ENCODE results near the gene POLD2. TPM values are rescaled to one million over a fixed set of nuclear protein-coding genes. Genes with fewer than 3 reads are reported as not detected.

Gene POLD2
- total and polyA plus RNA-seq, 2 donors (not counting 1 experiment from before 2014, with no cell fraction given), result 69.8 to 76.5 TPM

DNA sequence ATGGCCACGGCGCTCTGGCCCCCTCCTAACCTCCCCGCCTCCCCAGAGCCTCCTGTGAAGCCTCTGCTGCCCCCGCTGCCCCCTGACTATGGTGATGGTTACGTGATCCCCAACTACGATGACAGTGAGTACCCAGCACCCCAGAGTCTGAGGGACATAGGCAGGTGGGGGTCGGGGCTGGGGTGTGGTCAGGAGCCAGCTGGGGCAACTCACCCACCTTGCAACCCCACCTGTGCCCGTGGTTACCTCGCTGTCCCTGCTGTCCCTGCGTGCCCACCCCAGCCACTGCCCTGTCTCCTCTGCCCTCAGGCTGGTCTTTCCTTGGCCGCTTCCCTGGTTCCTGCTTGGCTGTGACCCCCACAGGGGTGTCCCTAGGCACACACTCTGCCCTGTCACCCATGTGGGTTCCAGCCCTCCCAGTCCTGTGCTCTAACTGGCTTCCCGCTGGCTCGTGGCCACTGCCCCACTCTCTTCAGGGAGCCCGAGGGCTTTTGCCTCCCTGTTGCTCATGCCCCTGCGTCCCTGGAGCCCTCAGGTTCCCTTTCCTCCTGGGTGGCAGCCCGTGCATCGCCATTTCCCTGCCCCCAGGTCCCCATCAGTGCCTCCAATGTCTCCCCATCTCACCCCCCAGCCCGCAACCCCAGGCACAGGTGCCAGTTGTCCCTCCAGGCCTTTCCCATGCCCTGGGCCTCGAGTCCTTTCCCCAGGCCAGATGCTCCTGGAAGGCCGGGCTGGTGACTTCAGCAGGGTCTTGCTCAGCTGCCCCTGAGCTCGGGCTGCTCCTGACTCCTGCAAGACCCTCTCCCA, 15.2 kb downstream of the POLD2 start:
- H3K79me2 ChIP-seq (ENCODE audit: control insufficient read depth, insufficient read depth, low read length), result no peaks in the 10 kb centered on the region
- no peak overlapping the region for H3K9ac ChIP-seq (ENCODE audit: insufficient read depth, low read length)
- peaks cover 11% of the 10 kb centered on the region for H3K4me1 ChIP-seq (ENCODE audit: control insufficient read depth, extremely low read depth, insufficient read depth, low read length)
- no peak for TF ChIP-seq EZH2 (IDR thresholded peaks at IDR 0.05; ENCODE audit: low read length, missing control alignments)
- TF ChIP-seq, protein P1, sequence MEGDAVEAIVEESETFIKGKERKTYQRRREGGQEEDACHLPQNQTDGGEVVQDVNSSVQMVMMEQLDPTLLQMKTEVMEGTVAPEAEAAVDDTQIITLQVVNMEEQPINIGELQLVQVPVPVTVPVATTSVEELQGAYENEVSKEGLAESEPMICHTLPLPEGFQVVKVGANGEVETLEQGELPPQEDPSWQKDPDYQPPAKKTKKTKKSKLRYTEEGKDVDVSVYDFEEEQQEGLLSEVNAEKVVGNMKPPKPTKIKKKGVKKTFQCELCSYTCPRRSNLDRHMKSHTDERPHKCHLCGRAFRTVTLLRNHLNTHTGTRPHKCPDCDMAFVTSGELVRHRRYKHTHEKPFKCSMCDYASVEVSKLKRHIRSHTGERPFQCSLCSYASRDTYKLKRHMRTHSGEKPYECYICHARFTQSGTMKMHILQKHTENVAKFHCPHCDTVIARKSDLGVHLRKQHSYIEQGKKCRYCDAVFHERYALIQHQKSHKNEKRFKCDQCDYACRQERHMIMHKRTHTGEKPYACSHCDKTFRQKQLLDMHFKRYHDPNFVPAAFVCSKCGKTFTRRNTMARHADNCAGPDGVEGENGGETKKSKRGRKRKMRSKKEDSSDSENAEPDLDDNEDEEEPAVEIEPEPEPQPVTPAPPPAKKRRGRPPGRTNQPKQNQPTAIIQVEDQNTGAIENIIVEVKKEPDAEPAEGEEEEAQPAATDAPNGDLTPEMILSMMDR (conservative IDR thresholded peaks at IDR 0.05 in 1 of 2, IDR thresholded peaks at IDR 0.05 in 1 of 2; ENCODE audit: low read depth in 1 of 2, low read length in 2 of 2), result no peak
- no peaks in the 10 kb centered on the region for H3K27me3 ChIP-seq (ENCODE audit: control insufficient read depth, insufficient read depth, low read length)
- no peaks in the 10 kb centered on the region for H3K9me3 ChIP-seq (ENCODE audit: control insufficient read depth, insufficient read depth, low read depth, low read length)
- H4K20me1 ChIP-seq (ENCODE audit: control insufficient read depth, extremely low read depth, insufficient read depth, low read length), result no peaks in the 10 kb centered on the region
- H3K27ac ChIP-seq (ENCODE audit: insufficient read depth, low read length), result no peak overlapping the region
- H2AFZ ChIP-seq (ENCODE audit: low read length), result no peak overlapping the region
- H3K4me3 ChIP-seq (replicated peaks in 1 of 4; ENCODE audit: control extremely low read depth in 1 of 4, insufficient read depth in 1 of 4, low read depth in 3 of 4, low read length in 4 of 4), result no peak overlapping the region
- no peak for DNase-seq (ENCODE audit: low read depth in 2 of 2)
- H3K4me2 ChIP-seq (ENCODE audit: extremely low read depth, insufficient read depth, low read length), result no peak overlapping the region
- peaks cover 23% of the 10 kb centered on the region for H3K36me3 ChIP-seq (ENCODE audit: control insufficient read depth, insufficient read depth, low read length)

DNA sequence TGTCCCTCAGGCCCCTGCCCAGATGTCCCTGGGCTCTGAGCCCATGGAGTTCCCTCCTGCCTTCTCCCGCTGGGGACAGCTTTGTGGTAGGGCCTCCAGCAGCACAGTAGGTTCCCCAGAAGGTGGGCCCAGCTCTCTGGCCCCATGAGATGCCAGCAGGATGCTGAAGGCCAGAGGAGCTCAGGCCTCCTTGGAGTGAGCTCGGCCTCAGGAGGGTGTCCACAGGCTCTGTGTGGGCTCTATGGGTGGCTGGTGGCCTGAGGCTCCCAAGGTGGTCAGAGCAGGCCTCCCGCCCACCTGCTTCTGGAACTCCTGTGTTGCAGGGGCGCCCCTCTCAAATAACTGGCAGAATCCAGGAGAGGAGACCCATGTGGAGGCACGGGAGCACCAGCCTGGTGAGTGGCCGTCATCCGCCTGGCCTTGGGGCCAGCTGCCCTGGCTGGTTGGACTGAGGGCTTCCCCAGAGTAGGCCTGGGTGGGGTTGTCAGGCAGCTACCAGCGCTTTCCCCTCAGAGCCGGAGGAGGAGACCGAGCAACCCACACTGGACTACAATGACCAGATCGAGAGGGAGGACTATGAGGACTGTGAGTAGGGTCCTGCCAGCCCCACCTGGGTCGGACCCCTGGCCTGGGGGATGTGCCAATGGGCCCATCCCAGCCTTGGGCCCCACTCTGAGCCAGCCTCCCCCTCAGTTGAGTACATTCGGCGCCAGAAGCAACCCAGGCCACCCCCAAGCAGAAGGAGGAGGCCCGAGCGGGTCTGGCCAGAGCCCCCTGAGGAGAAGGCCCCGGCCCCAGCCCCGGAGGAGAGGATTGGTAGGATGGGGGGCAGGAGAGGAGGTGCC, 16.0 kb downstream of the POLD2 start:
- peak overlapping the region in 1 of 4 experiments; percentile 87 for H3K4me3 ChIP-seq (replicated peaks in 1 of 4; ENCODE audit: control extremely low read depth in 1 of 4, insufficient read depth in 1 of 4, low read depth in 3 of 4, low read length in 4 of 4)
- peaks cover 15% of the 10 kb centered on the region for H3K4me1 ChIP-seq (ENCODE audit: control insufficient read depth, extremely low read depth, insufficient read depth, low read length)
- no peak overlapping the region for H2AFZ ChIP-seq (ENCODE audit: low read length)
- peaks cover 16% of the 10 kb centered on the region for H3K36me3 ChIP-seq (ENCODE audit: control insufficient read depth, insufficient read depth, low read length)
- no peaks in the 10 kb centered on the region for H3K79me2 ChIP-seq (ENCODE audit: control insufficient read depth, insufficient read depth, low read length)
- H3K9ac ChIP-seq (ENCODE audit: insufficient read depth, low read length), result no peak overlapping the region
- no peak for TF ChIP-seq EZH2 (IDR thresholded peaks at IDR 0.05; ENCODE audit: low read length, missing control alignments)
- TF ChIP-seq, protein P1 (conservative IDR thresholded peaks at IDR 0.05 in 1 of 2, IDR thresholded peaks at IDR 0.05 in 1 of 2; ENCODE audit: low read depth in 1 of 2, low read length in 2 of 2), result no peak
- no peaks in the 10 kb centered on the region for H3K27me3 ChIP-seq (ENCODE audit: control insufficient read depth, insufficient read depth, low read length)
- no peak overlapping the region for H3K27ac ChIP-seq (ENCODE audit: insufficient read depth, low read length)
- DNase-seq (ENCODE audit: low read depth in 2 of 2), result no peak
- no peaks in the 10 kb centered on the region for H3K9me3 ChIP-seq (ENCODE audit: control insufficient read depth, insufficient read depth, low read depth, low read length)
- H3K4me2 ChIP-seq (ENCODE audit: extremely low read depth, insufficient read depth, low read length), result no peak overlapping the region
- H4K20me1 ChIP-seq (ENCODE audit: control insufficient read depth, extremely low read depth, insufficient read depth, low read length), result no peaks in the 10 kb centered on the region
